GM23338 (cell line): Measurements from ENCODE around the gene ACAD10. TPM values are rescaled to one million over a fixed set of nuclear protein-coding genes. Genes with fewer than 3 reads are reported as not detected.

Experiments
- ATAC-seq: fragments of 200-7000 bp; cut with Tn5 transposase; 3 replicates; pipeline ENCODE4 v1.9.1; 2020
- DNase-seq: peaks from one replicate; pipeline ENCODE4 v3.0.0-alpha.2; 2015; ENCODE audit warnings: low spot score
- H2AFZ ChIP-seq: fragments of 200-600 bp; sonication (generic); 2 replicates; pipeline ENCODE4 v1.8.0; 2016; ENCODE audit warnings: antibody characterized with exemption, mild to moderate bottlenecking, moderate library complexity
- H3F3A ChIP-seq: fragments of 200-600 bp; sonication (generic); replicated peaks from 2 replicates; pipeline ENCODE4 v1.8.0; 2017; ENCODE audit warnings: antibody characterized with exemption, mixed run types, low read depth
- H3K27ac ChIP-seq: fragments of 200-600 bp; sonication (generic); 2 replicates; pipeline ENCODE4 v1.6.1; 2016; ENCODE audit warnings: low read depth
- H3K27me3 ChIP-seq: fragments of 200-600 bp; sonication (generic); 2 replicates; pipeline ENCODE4 v1.8.0; 2016; ENCODE audit warnings: mild to moderate bottlenecking, mixed run types, moderate library complexity; ENCODE audit not compliant: insufficient read depth
- H3K36me3 ChIP-seq: fragments of 200-600 bp; sonication (generic); 2 replicates; pipeline ENCODE4 v1.8.0; 2016; ENCODE audit warnings: mild to moderate bottlenecking; ENCODE audit not compliant: insufficient read depth
- H3K4me1 ChIP-seq: fragments of 200-600 bp; sonication (generic); 2 replicates; pipeline ENCODE4 v1.8.0; 2016; ENCODE audit warnings: mild to moderate bottlenecking, moderate library complexity; ENCODE audit not compliant: insufficient read depth
- H3K4me2 ChIP-seq: fragments of 200-600 bp; sonication (generic); 2 replicates; pipeline ENCODE4 v1.7.1; 2017; ENCODE audit warnings: mixed run types
- H3K4me3 ChIP-seq: fragments of 200-600 bp; sonication (generic); 2 replicates; pipeline ENCODE4 v1.6.1; 2016; ENCODE audit warnings: mixed run types
- H3K79me2 ChIP-seq: fragments of 200-600 bp; sonication (generic); replicated peaks from 2 replicates; pipeline ENCODE4 v1.8.0; 2017; ENCODE audit warnings: mild to moderate bottlenecking; ENCODE audit not compliant: insufficient read depth
- H3K9me2 ChIP-seq: fragments of 200-600 bp; sonication (generic); 2 replicates; pipeline ENCODE4 v1.8.0; 2017; ENCODE audit not compliant: insufficient read depth
- H4K20me1 ChIP-seq: fragments of 200-600 bp; sonication (generic); replicated peaks from 2 replicates; pipeline ENCODE4 v1.8.0; 2017; ENCODE audit warnings: mild to moderate bottlenecking; ENCODE audit not compliant: insufficient read depth
- H3K27ac Mint-ChIP-seq: 2 replicates; pipeline ENCODE4 v1.8.0; 2020; ENCODE audit warnings: inconsistent platforms, mild to moderate bottlenecking, moderate library complexity, mixed read lengths
- H3K27me3 Mint-ChIP-seq: 3 replicates; pipeline ENCODE4 v1.8.0; 2022; ENCODE audit warnings: low read depth, mild to moderate bottlenecking, moderate library complexity, mixed read lengths, inconsistent platforms; ENCODE audit not compliant: insufficient read depth, poor library complexity
- H3K36me3 Mint-ChIP-seq: 3 replicates; pipeline ENCODE4 v1.8.0; 2021; ENCODE audit warnings: low read depth, mild to moderate bottlenecking, inconsistent platforms, moderate library complexity, mixed read lengths
- H3K4me1 Mint-ChIP-seq: 3 replicates; pipeline ENCODE4 v1.8.0; 2020; ENCODE audit warnings: mild to moderate bottlenecking, inconsistent platforms, mixed read lengths
- H3K4me3 Mint-ChIP-seq: 3 replicates; pipeline ENCODE4 v1.8.0; 2021; ENCODE audit warnings: moderate library complexity, mild to moderate bottlenecking, inconsistent platforms, mixed read lengths
- H3K9me3 Mint-ChIP-seq: 3 replicates; pipeline ENCODE4 v1.8.0; 2020; ENCODE audit warnings: moderate library complexity, mild to moderate bottlenecking, inconsistent platforms, mixed read lengths
- CREB1 ChIP-seq: fragments of 250-450 bp; sonication (Bioruptor Pico); IDR thresholded peaks from 2 replicates; pipeline ENCODE4 v1.5.0; 2020; ENCODE audit warnings: low read depth, mild to moderate bottlenecking, moderate library complexity
- EZH2 ChIP-seq: fragments of 200-600 bp; sonication (generic); IDR thresholded peaks from one replicate; pipeline ENCODE4 v1.8.0; 2017; ENCODE audit warnings: antibody characterized with exemption, mild to moderate bottlenecking, low read depth; ENCODE audit not compliant: unreplicated experiment
- JUNB ChIP-seq: IDR thresholded peaks from one replicate; pipeline ENCODE4 v1.6.1; 2016; ENCODE audit warnings: antibody characterized with exemption; ENCODE audit not compliant: unreplicated experiment
- POLR2AphosphoS5 ChIP-seq: IDR thresholded peaks from 2 replicates; pipeline ENCODE4 v1.6.1; 2016; ENCODE audit warnings: antibody characterized with exemption, low read depth
- REST ChIP-seq: IDR thresholded peaks from one replicate; pipeline ENCODE4 v1.6.1; 2018; ENCODE audit warnings: antibody characterized with exemption; ENCODE audit not compliant: unreplicated experiment
- STAT1 ChIP-seq: IDR thresholded peaks from one replicate; pipeline ENCODE4 v1.6.1; 2016; ENCODE audit warnings: antibody characterized with exemption; ENCODE audit not compliant: unreplicated experiment
- ZNF462 ChIP-seq: fragments of 250-450 bp; sonication (Bioruptor Pico); IDR thresholded peaks from 2 replicates; pipeline ENCODE4 v1.5.0; 2020; ENCODE audit warnings: mild to moderate bottlenecking, moderate library complexity
- polyA plus RNA-seq: library from polyadenylated mRNA; unstranded; fragments of >200 nt; fragmentation: Nextera tagmentation; extraction: Ambion mirVana; gene quantifications from 2 replicates; pipeline ENCODE4 v1.2.1, GENCODE V29; 2016
- total RNA-seq: library from RNA; depleted of rRNA; stranded (reverse); fragments of >200 nt; shearing (Covaris generic); gene quantifications from 2 replicates; pipeline ENCODE4 v1.2.3, GENCODE V29; 2014

The ACAD10 gene
- total and polyA plus RNA-seq, 2 experiments from 2014 or later: 16.3 to 23.1 TPM

- Histone ChIP-seq H4K20me1 (no peaks in the 10 kb centered on the region), H3K27ac (no peak overlapping the region), H3K27me3 (no peaks in the 10 kb centered on the region), H3K79me2 (no peaks in the 10 kb centered on the region), H2AFZ (no peak overlapping the region), H3F3A (0 out of 2 replicates have a peak, but pooled peaks cover 11% of the 10 kb centered on the region), H3K9me2 (no peaks in the 10 kb centered on the region), H3K4me2 (no peak overlapping the region), H3K4me3 (no peak overlapping the region), H3K36me3 (no peaks in the 10 kb centered on the region), H3K4me1 (peaks cover 12% of the 10 kb centered on the region; the same call in 1 of the 2 replicates)
- Mint-ChIP-seq H3K4me3 (no peak overlapping the region), H3K4me1 (peaks cover 25% of the 10 kb centered on the region), H3K27ac (no peak overlapping the region), H3K27me3 (peaks cover 16% of the 10 kb centered on the region), H3K36me3 (peaks cover 10% of the 10 kb centered on the region), H3K9me3 (peaks cover 11% of the 10 kb centered on the region; the same call in 1 of the 3 replicates)
- ATAC-seq (no peak), DNase-seq (no peak)
- TF ChIP-seq CREB1 (CRISPR knock-in tag) (no peak), POLR2AphosphoS5 (no peak), JUNB (no peak), EZH2 (no peak), STAT1 (no peak), ZNF462 (CRISPR knock-in tag) (no peak), REST (no peak)
These were observed 75.2 kb downstream of the ACAD10 start for GRCh38 chr12:111761099-111761498.
